Subcutaneous abdominal adipose tissue (tissue), 5 donors: Measurements from ENCODE around the gene POLR2L.

Experiments used
- H3K27ac ChIP-seq: one replicate; pipeline ENCODE4 v1.7.0; 2013; ENCODE audit warnings: low read depth, mild to moderate bottlenecking, inconsistent platforms, low read length, moderate library complexity
- H3K27me3 ChIP-seq, 5 donors: one replicate each; pipeline ENCODE4 v1.7.0; 2013; ENCODE audit warnings: low read length in 5 of 5, inconsistent platforms in 1 of 5; ENCODE audit not compliant: control insufficient read depth in 5 of 5, insufficient read depth in 4 of 5
- H3K36me3 ChIP-seq, 5 donors: one replicate each; pipeline ENCODE4 v1.7.0; 2013; ENCODE audit warnings: low read length in 5 of 5; ENCODE audit not compliant: control insufficient read depth in 5 of 5, insufficient read depth in 5 of 5
- H3K4me1 ChIP-seq, 5 donors: one replicate each; pipeline ENCODE4 v1.7.0; 2013; ENCODE audit warnings: low read length in 5 of 5, mild to moderate bottlenecking in 3 of 5, moderate library complexity in 1 of 5; ENCODE audit not compliant: control insufficient read depth in 5 of 5, insufficient read depth in 5 of 5
- H3K4me3 ChIP-seq, 5 donors: one replicate each; pipeline ENCODE4 v1.7.0; 2013; ENCODE audit warnings: low read length in 5 of 5, low read depth in 1 of 5
- H3K9ac ChIP-seq, 5 donors: one replicate each; pipeline ENCODE4 v1.7.0; 2013; ENCODE audit warnings: low read length in 5 of 5, mild to moderate bottlenecking in 4 of 5, moderate library complexity in 3 of 5
- H3K9me3 ChIP-seq, 5 donors: one replicate each; pipeline ENCODE4 v1.7.0; 2013; ENCODE audit warnings: low read length in 5 of 5; ENCODE audit not compliant: control insufficient read depth in 5 of 5
- donor health status: healthy.
- donor health status: healthy.
- donor health status: healthy.
- donor health status: healthy.
- donor health status: healthy.

POLR2L gene

DNA sequence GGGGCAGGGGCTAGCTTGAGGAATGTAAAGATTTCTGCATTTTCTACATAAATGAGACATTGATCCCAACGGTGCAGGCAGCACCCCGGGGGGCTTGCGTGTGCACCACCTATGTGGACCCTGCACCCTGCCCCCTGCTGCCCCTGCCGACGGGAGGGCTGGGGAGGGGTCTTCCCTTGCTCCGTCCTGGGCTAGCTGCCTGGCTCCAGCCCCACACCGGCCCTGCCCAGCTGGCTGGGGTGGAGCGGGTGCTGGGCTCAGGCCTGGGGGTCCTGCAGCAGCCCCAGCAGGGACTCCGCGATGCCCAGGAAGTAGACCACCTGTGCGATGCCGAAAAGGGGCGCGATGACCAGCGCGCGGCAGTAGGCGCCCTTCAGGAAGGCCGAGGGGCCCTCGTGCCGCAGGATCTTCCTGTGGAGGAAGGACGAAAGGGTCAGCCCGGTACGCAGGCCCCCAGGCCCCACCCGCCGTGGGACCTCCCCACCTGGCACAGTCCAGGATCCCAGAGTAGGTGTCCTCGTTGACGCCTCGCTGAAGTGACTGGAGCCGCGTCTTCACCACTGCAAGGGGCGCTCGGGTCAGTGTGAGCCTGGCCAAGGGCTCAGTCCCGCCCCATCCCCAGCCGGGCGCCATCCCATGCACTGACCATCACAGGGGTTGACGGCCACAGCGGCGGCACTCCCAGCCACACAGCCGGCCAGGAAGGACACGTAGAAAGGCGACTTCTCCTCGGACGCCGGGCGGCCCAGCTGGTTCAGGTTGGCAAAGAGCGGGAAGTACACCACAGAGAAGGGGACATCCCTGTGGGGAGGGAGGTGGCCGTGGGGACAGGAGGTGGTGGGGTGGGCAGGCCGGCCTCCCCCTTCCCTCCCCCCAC lies 50.4 kb downstream of the POLR2L start:
- H3K27me3 ChIP-seq, result peaks cover 7 to 22% (median 12%) of the 10 kb centered on the region in 5 donors

DNA sequence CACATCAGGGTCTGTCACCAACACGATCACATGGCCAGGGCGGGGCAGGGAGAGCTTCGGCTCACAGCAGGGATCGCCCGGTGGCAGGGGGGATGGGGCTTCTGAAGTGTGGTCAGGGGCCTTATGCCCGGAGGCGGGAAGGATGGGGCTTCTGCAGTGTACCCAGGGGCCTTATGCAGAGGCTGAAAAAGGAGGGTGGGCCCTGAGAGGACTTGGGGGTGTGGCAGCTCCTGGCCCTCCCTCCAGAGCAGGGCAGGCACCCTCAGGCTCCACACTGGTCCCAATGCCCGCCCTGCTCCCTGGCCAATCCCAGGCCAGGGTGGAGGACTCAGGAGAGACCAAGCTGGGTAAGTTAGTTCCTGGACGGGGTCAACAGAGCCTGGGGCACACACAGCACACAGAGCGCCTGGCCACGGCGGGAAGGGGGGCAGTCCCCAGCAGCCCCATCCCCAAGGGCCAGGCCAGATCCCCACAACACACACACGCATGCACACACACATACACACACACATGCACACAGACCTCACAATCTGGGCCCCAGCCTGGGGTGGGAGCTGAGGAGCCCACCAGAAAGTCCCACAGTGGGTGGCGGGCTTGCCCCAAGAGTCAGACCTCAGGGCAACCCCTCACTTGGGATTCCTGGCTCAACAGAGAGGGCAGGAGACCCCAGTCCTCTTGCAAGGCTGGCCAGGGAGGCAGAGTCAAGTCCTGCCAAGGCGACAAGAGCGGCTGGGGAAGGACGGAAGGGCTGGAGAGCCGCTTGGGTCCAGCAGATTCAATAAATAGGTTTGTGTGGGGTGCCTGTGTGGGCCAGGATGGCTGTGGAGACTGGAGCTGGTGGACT lies 51.4 kb downstream of the POLR2L start:
- H3K36me3 ChIP-seq, result peaks cover 0 to 15% (median 7%) of the 10 kb centered on the region in 5 donors
- H3K27ac ChIP-seq, result no peak overlapping the region
- no peak overlapping the region for H3K9ac ChIP-seq
- peaks cover 7 to 22% (median 12%) of the 10 kb centered on the region in 5 donors for H3K27me3 ChIP-seq
- H3K4me1 ChIP-seq, result peaks cover 0 to 30% (median 14%) of the 10 kb centered on the region in 5 donors
- no peak overlapping the region for H3K4me3 ChIP-seq
- H3K9me3 ChIP-seq, result no peaks in the 10 kb centered on the region

More for the DNA sequence above, 50.4 kb downstream of the POLR2L start:
- H3K9ac ChIP-seq, result no peak overlapping the region
- peaks cover under 1 to 38% (median 22%) of the 10 kb centered on the region in 5 donors for H3K4me1 ChIP-seq
- H3K36me3 ChIP-seq, result peaks cover 0 to 14% (median 7%) of the 10 kb centered on the region in 5 donors
- H3K9me3 ChIP-seq, result no peaks in the 10 kb centered on the region
- H3K27ac ChIP-seq, result no peak overlapping the region
- H3K4me3 ChIP-seq, result no peak overlapping the region

DNA sequence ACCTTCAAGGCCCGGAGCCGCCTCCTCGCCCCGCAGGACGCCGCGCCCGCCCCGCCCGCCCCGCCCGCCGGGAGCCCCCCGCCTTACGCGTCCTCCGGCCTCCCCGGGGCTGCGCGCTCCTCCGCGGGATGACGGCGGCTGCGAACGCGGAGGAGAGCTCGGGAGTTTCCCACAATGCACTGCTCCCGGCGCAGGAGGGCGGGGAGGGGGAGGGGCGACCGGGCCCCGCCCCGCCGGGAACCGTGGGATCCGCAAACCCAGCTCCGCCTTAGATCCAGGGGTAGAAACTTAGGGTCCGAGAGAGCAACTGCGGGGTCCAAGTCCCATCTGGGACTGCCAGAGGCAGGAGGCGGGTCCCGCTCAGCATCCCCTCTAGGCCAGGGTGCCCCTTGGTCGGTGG lies 52.4 kb downstream of the POLR2L start, which contains the start of gene CEND1:
Gene CEND1, minus strand, starts transcription at position 148 of the 400 bp plus-strand sequence. CDS start 1,514 bp downstream, outside the sequence.
- H3K27ac ChIP-seq, result no peak within 1 kb of the TSS

More for the DNA sequence above, 52.4 kb downstream of the POLR2L start, which contains the start of gene CEND1:
- Histone ChIP-seq H3K36me3 (peaks cover 0 to 20% (median 7%) of the 10 kb centered on the region in 5 donors), H3K27me3 (peaks cover 7 to 22% (median 12%) of the 10 kb centered on the region in 5 donors), H3K9ac (no peak within 1 kb of the TSS), H3K4me1 (peaks cover 0 to 20% (median 4%) of the 10 kb centered on the region in 5 donors), H3K9me3 (no peaks in the 10 kb centered on the region), H3K4me3 (no peak within 1 kb of the TSS)
